Chondrocyte (in vitro differentiated cells): ENCODE measurements around the gene TSPO2. TPM values are rescaled to one million over a fixed set of nuclear protein-coding genes. Genes with fewer than 3 reads are reported as not detected.

Source experiments
- DNase-seq: peaks from one replicate; pipeline ENCODE4 v3.0.0; 2021; ENCODE audit warnings: mixed read lengths, low spot score
- H3K27ac Mint-ChIP-seq: one replicate; pipeline ENCODE4 v1.8.0; 2021; ENCODE audit warnings: mild to moderate bottlenecking, moderate library complexity, mixed read lengths; ENCODE audit not compliant: unreplicated experiment
- H3K27me3 Mint-ChIP-seq: 2 replicates; pipeline ENCODE4 v1.8.0; 2021; ENCODE audit warnings: low read depth, mixed read lengths
- H3K36me3 Mint-ChIP-seq: 2 replicates; pipeline ENCODE4 v1.8.0; 2021; ENCODE audit warnings: low read depth, mixed read lengths
- H3K4me1 Mint-ChIP-seq: 2 replicates; pipeline ENCODE4 v1.8.0; 2021; ENCODE audit warnings: low read depth, mild to moderate bottlenecking, mixed read lengths
- H3K4me3 Mint-ChIP-seq: one replicate; pipeline ENCODE4 v1.8.0; 2021; ENCODE audit warnings: mild to moderate bottlenecking, moderate library complexity, mixed read lengths; ENCODE audit not compliant: unreplicated experiment
- H3K9me3 Mint-ChIP-seq: 2 replicates; pipeline ENCODE4 v1.8.0; 2021; ENCODE audit warnings: low read depth, mixed read lengths
- total RNA-seq: library from RNA; stranded (reverse); gene quantifications from 3 replicates; pipeline ENCODE4 v1.2.1, GENCODE V29; 2021
- TF ChIP-seq, protein P1 (sequence below): fragments of 200-600 bp; sonication (generic); IDR thresholded peaks from 2 replicates; pipeline ENCODE4 v1.5.0; 2021; ENCODE audit warnings: antibody characterized with exemption, mild to moderate bottlenecking, moderate library complexity

Gene TSPO2
- total RNA-seq, 1 donor from 2014 or later = not detected

DNA sequence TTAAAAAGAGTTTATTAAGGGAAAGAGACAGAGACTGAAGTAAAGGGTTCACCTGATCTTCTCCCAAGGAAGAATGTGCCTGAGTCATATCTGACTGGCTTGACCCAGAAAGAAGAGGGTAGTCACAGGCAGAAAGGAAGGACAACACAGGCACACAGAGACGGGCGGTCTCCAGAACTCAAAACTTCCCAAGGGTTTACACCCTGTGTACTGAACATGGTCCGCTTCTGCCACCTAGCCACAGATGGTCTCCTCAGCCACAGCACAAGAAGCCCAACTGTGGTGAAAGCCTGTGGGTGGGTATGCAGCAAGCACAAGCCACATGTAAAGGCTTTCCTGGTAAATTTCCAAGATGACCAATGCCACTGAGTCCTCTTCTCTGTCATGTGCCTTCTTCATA, 20.4 kb upstream of the TSPO2 start:
- Mint-ChIP-seq H3K27ac (peak overlapping the region; percentile 30), H3K36me3 (peaks cover 1% of the 10 kb centered on the region), H3K4me1 (peaks cover 16% of the 10 kb centered on the region), H3K27me3 (peaks cover 2% of the 10 kb centered on the region), H3K9me3 (peaks cover 7% of the 10 kb centered on the region), H3K4me3 (no peak overlapping the region)
- TF ChIP-seq, protein P1, sequence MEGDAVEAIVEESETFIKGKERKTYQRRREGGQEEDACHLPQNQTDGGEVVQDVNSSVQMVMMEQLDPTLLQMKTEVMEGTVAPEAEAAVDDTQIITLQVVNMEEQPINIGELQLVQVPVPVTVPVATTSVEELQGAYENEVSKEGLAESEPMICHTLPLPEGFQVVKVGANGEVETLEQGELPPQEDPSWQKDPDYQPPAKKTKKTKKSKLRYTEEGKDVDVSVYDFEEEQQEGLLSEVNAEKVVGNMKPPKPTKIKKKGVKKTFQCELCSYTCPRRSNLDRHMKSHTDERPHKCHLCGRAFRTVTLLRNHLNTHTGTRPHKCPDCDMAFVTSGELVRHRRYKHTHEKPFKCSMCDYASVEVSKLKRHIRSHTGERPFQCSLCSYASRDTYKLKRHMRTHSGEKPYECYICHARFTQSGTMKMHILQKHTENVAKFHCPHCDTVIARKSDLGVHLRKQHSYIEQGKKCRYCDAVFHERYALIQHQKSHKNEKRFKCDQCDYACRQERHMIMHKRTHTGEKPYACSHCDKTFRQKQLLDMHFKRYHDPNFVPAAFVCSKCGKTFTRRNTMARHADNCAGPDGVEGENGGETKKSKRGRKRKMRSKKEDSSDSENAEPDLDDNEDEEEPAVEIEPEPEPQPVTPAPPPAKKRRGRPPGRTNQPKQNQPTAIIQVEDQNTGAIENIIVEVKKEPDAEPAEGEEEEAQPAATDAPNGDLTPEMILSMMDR = peak; percentile 70
- DNase-seq = no peak

- peaks cover 7% of the 10 kb centered on the region for H3K9me3 Mint-ChIP-seq
- H3K36me3 Mint-ChIP-seq = peaks cover 1% of the 10 kb centered on the region
- peaks cover 2% of the 10 kb centered on the region for H3K27me3 Mint-ChIP-seq
- DNase-seq = no peak
- H3K27ac Mint-ChIP-seq = peak overlapping the region; percentile 30
- no peak overlapping the region for H3K4me3 Mint-ChIP-seq
- TF ChIP-seq, protein P1 = no peak
- H3K4me1 Mint-ChIP-seq = peaks cover 21% of the 10 kb centered on the region
Observed at GRCh38 chr6:41022294-41022693, 20.0 kb upstream of the TSPO2 start.

DNA sequence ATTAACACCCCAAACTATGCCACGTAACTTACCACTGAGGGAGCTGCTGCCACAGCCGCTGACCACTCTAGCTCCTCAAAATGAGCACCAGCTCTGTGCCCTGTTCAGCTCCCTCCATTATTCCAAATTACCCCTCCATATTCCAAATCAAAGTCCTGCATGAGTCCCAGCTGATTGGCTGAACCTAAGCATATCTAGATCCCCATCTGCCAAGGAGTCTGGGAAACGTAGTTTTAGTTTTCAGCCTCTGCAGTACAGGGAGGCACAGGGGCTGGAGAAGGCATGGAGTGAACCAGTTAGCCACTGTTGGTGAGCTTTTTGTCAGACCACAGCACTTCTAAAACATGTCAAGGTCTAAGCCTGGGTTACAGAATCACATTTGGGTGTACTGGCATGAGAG, 19.2 kb upstream of the TSPO2 start:
- no peak for DNase-seq
- Mint-ChIP-seq H3K9me3 (peaks cover 7% of the 10 kb centered on the region), H3K4me1 (peaks cover 28% of the 10 kb centered on the region), H3K4me3 (no peak overlapping the region), H3K27me3 (peaks cover 2% of the 10 kb centered on the region), H3K36me3 (peaks cover 1% of the 10 kb centered on the region), H3K27ac (no peak overlapping the region)
- TF ChIP-seq, protein P1 = no peak

GRCh38 chr6:41025966-41026530, 16.2 kb upstream of the TSPO2 start:
- H3K27me3 Mint-ChIP-seq = peaks cover 2% of the 10 kb centered on the region
- no peak overlapping the region for H3K4me3 Mint-ChIP-seq
- peaks cover 37% of the 10 kb centered on the region for H3K4me1 Mint-ChIP-seq
- no peaks in the 10 kb centered on the region for H3K9me3 Mint-ChIP-seq
- TF ChIP-seq, protein P1 = no peak
- no peaks in the 10 kb centered on the region for H3K36me3 Mint-ChIP-seq
- peak overlapping the region; percentile 38 for H3K27ac Mint-ChIP-seq
- no peak for DNase-seq

DNA sequence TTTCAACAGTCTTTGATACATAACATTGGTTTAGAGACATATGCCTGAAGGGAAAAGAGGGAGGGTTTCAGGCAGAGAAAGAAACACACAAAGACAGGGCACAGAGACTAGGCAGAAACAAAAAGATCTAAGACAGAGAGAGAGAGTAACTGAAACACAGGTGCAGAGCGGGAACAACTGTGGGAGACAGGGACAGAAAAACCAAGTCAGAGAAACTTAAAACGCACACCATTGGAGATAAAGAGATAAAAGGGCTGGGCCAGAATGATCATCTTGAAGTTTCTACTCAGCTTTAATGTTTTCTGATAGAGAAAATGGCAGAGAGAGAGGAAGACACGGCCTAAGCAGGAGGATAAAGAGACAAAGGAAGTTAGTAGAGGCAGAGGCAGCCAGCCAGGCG, 15.0 kb upstream of the TSPO2 start:
- H3K36me3 Mint-ChIP-seq = no peaks in the 10 kb centered on the region
- H3K27me3 Mint-ChIP-seq = peaks cover 8% of the 10 kb centered on the region
- peak overlapping the region; percentile 77 for H3K4me3 Mint-ChIP-seq
- H3K27ac Mint-ChIP-seq = peak overlapping the region; percentile 29
- no peaks in the 10 kb centered on the region for H3K9me3 Mint-ChIP-seq
- DNase-seq = no peak
- TF ChIP-seq, protein P1 = no peak
- peaks cover 29% of the 10 kb centered on the region for H3K4me1 Mint-ChIP-seq
